HG02973 (cell line): ENCODE measurements around the gene SPRED1.
A peak's percentile ranks its signal among the peaks of the same experiment; 100 is the strongest.
"Not testable (repeated sequence)": the region's sequence is repeated elsewhere in the genome, so short reads cannot be mapped to it uniquely, and the experiment has no call there.

ENCODE experiments used
- ATAC-seq: cut with Tn5 transposase; IDR thresholded peaks from one replicate; pipeline ENCODE4 v1.9.1; 2021; ENCODE audit warnings: moderate library complexity; ENCODE audit not compliant: unreplicated experiment

SPRED1 gene

DNA sequence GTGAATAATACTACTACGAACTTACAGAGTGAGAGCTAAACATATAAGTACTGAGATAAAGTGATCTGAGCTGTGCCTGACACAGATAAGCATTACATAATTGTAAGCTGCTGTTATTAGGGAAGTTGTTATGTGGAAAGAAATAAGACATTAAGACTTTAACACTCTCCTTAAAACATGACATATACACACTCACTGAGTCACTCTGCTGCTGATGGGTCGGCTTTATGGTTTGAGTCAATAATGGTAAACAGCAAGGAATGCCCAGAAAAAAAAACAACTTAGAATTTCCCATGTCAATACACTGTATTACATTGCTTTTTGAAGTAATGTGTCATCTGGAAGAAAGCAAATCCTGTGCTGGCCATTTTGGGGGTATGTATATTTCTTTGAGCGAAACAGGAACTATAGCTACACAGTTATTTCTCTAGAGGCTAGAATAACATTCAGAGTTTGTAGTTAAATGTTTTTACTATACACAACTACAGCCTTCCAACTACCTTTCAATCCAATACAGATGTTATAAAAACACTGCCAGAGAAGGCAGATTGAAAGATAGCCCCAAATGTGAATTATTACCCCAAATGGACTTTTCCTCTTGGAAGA is 22.8 kb upstream of the SPRED1 start:
- no peak for ATAC-seq

DNA sequence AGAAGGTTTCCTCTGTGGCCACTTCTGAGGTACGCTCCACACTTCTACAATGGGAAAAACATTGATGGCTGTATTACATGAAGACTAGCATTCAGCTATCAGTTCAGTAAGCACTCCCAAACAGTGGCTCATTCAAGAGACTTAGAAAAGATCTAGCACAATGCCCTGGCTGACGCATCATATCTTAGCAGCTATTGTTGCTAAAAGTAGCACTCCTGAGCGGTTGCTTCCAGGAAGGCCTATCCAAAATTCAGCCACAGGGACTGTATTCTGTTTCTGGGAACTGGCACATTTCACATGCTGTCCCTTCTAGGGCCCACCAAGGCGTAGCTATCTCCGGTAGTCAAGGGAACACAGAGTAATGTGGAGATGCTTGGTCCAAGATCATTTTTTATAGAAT is 21.2 kb upstream of the SPRED1 start:
- no peak for ATAC-seq

DNA sequence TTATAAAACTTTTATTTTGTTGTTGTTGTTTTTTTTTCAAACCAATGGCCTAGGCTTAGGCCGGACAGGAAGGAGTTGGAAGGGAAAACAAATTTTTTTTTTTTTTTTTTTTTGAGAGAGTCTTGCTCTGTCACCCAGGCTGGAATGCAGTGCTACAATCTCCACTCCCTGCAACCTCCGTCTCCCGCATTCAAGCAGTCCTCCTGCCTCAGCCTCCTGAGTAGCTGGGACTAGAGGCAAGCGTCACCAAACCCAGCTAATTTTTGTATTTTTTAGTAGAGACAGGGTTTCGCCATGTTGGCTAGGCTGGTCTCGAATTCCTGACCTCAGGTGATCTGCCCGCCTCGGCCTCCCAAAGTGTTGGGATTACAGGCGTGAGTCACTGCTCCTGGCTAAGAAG is 15.6 kb upstream of the SPRED1 start:
- ATAC-seq: not testable (repeated sequence)

DNA sequence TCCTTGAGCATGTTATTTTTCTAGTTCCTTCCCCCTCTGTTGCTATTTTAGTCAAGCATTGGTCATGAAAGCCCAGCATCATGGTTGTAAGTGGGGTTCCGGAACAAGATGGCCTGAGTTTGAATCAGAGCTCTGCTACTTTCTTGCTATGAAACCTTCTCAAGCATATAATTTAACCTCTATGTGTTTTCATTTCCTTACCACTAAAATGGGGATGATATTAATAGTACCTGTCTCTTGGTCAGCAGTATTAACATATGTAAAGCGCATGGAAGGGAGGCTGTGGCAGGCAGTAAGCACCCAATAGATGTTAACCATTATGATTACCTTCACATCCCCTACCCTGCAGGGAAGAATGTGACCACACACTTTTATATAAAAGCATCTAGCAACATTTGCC is 14.3 kb upstream of the SPRED1 start:
- no peak for ATAC-seq

DNA sequence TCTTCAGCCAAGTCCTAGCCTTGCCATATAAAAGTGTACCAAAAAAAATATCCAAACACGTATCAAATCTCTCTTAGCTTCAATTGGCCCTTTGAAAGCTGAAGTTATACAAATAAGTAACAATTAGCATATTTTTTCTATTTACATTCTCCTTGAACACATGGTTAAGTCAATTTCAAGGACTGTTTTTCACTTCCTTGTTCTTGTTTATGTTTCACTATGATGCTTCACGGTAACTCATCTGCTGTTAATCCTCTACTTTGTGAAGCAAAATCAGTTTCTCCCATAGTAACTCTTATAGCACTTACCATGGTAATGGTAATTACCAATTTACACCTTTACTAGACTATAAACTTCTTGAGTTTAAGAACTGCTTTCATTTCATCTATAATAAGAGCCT is 10.6 kb upstream of the SPRED1 start:
- peak; percentile 83 for ATAC-seq

DNA sequence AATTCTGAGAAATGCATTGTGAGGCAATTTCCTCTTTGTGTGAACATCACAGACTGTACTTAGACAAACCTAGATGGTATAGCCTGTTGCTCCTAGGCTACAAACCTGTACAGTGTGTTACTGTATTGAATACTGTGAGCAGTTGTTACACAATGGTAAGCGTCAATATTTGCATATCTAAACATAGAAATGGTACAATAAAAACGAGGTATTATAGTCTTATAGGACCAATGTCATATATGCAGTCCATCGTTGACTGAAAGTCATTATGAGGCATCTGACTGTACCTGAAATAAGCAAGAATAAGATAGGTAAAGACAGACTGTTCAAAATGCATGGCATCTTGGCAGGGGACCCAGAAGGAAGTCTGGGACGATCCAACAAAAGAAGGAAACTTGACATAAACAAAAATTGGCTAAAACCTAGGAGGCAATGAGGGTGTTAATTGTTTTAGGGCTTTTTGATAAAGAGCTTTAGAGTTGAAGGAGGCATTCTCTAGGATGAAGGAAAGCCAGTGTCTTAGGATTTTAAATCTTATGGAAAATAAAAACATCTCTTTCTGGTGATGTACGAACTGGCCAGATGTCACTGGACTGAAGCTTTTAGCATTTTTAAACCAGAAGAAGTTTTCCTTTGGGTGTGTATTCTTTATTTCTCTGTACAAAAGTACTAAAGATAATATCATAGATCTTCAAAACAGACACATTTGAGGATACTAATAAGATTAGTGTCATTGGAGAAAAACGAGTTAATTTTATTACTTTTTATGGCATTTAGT is 9.2 kb upstream of the SPRED1 start:
- no peak for ATAC-seq

DNA sequence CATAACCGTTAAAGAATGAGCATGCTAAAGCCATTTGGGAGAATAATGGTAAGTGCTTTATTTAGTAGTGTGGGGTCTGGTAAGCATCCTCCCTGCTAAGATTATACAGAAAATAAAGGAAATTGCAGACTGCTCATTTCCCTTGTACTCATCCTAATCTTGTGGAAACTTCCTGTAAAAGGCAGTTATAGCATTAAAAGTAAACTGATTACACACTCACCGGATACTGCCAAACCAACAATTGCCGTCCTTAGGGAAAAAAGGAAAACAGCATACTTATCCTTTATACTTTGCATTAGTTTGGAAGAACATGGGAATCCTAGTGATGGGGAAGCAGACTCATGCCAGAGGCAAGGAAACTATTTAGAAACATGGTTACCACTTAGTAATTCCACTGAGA is 5.3 kb upstream of the SPRED1 start:
- ATAC-seq: no peak

DNA sequence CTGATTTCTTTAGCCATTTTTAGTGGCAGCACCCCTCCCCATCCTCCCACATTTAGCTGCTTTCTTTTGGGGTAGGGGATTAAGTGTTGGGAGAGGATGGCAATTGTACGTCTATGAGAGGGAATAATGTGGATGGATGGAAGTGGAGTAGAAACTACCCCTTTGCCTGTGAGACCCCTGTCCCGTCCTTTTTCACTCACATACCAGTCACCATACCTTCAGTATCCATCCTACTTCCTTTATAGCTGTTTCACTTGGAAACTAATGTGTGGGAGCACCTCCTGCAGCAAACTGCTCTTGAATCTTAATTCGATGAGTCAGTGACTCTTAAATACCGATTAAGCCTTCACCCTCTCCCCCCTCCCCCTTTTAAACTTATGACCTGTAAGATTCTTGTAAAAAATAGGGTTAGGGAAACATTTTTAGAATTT is 730 bp downstream of the SPRED1 start:
- no peak for ATAC-seq

DNA sequence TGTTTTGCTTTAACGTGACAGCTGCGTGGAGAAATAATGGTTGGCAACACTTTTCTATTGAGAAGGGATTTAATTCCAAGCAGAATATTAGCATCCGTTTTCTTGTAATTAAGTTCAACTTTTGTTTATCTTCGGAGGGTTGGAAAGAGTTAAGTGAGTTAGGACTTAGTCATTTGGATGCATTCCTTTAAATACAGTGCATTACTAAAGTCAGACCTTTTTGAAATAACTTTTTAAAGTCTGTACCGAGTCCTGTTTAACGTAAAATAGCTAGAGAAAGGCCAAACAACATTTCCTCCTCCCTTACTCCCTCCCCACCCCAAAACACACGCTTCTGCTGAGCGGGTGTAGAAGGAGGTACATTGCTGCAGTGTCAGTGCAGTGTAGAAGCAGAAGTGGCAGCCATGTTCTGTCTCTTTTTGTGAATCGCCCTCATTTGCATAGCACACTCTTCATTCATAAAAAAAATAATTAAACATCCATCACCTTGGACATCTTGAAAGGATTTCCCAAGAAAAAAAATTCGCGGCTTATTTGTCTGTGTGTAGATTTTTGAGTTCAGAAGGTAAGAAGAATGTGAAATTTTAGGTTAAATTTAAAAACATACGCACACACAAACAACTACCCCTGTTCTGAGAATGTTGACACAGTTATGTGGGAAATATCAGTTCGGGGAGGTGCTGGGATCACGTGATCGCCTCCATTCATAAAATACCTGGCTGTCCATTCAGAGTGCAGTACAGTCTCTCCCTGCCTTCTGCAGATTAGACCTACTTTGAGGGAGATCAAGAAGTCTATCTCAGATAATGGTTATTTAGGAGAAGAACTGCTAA is 1.6 kb downstream of the SPRED1 start:
- ATAC-seq: peak; percentile 56

DNA sequence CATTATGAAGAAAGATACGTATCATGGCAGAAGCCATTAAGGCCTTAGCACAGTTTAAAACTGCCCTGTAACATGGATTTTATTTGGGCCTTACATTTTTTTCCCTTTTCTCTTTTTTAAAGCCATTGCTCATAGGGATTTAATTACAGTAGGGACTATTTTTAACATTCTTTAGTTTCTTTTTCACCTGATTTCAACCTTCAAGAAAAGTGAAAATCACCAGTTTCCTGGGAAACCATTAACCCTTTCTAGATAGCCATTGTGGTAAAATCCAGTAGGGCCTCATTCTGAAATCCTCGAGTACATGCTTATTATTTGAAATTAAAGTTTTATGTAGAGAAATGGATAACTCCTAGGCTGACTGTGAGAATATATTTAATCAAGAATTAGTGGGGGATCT is 3.1 kb downstream of the SPRED1 start:
- no peak for ATAC-seq

DNA sequence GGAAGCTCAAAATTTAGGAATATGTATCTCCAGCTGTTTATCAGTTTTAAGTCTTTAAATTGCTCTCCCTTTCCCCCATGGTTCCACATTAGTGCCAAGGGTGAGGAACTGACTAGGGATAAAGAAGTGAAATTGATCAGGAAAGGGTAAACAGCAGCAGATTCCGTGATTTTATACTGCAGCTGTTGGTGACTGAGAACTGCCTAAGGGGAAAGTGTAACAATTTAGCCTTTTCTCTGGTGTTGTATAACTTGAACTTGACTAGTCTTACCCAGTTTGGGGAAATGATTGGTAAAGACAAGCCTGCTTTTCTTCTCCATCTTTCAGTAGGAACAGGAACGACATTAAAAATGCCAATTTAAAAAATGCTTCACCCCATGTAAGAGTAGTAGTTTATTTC is 5.0 kb downstream of the SPRED1 start:
- no peak for ATAC-seq

DNA sequence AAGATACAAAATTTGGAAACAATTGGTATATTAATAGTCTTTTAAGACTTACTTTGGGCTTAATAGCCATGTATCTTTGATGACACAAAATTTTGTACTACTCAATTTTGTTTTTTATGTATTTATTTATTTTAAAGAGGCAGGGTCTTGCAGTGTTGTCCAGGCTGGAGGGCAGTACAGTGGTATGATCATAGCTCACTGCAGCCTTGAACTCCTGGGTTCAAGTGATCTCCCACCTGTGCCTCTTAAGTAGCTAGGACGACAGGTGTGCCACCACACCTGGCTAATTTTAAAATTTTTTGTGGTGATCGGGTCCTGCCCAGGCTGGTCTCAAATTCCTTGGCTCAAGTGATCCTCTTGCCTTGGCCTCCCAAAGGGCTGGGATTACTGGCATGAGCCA is 6.5 kb downstream of the SPRED1 start:
- ATAC-seq: no peak

DNA sequence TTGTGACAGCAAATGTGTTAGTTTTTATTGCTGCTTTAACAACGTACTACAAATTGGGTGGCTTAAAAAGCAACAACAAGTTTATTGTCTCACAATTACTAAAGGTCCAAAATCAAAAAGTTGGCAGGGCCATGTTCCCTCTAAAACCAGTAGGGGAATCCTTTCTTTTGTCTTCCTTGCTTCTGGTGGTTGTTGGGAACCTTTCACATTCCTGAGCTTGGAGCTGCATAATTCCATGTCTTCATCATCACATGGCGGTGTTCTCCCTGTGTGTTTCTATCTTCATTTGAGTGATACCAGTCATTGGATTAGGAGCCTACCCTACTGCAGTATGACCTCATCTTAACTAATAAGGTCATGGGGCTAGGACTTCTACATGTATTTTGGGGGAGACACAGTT is 7.4 kb downstream of the SPRED1 start:
- ATAC-seq: no peak

DNA sequence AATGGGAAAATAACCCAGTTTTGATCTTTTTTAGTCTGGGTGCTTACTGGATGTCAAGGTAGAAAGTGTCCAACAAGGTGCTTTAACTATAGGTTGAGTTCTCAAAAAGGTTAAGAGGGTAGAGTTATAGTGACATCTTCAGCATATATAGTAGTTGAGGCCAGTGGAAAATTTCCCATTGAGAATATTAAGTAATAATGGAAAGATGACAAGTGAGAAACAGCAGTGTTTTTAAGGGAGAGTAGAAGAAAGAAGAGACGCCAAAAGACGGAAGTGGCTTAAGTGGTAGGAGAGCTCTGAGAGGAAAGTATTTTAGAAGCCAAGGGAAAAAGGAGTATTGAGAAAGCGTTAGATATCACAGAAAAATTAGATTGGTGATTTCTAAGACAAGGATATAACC is 10.6 kb downstream of the SPRED1 start:
- no peak for ATAC-seq

DNA sequence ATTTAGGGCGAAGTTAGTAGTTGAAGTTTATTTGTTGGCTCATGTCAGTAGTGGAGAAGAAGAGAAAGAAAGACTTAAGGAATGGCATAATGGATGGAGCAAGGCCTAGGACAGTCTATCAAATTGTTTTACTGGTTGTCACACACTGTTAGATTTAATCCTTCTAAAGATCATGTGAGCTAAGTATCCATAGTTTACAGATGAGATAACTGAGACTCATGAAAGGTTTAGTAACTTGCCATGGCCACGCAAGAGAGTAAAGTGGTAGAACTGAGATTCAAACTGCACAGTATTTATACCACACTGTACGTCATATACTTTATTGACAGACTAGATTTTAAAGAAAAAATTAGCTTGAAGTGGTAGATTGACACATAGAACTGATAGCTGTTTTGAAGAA is 11.4 kb downstream of the SPRED1 start:
- ATAC-seq: no peak

DNA sequence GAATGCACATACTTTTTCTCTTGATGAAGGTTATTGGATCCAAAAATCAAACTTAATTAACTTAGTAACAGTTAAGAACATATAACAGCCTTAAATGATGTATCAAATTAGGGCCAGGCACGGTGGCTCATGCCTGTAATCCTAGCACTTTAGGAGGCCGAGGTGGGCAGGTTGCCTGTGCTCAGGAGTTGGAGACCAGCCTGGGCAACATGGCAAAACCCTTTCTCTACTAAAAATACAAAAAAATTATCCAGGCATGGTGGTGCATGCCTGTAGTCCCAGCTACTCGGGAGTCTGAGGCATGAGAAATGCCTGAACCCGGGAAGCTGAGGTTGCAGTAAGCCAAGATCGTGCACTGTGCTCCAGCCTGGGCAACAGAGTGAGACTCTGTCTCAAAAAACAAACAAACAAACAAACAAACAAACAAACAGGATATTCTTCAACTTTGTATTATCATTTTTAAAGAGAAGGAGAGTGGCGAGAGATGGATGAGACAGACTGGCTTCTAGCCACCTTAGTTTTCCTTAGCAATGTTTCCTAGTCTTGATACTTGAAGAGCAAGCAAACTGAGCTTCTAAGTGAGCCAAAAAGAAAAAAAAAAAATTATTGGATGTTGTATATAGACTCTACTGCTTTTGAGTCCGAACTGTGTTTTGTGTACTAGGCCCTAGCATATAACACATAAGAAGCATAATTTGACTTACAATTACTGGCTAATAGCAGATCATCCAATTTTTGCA is 13.8 kb downstream of the SPRED1 start:
- no peak for ATAC-seq

DNA sequence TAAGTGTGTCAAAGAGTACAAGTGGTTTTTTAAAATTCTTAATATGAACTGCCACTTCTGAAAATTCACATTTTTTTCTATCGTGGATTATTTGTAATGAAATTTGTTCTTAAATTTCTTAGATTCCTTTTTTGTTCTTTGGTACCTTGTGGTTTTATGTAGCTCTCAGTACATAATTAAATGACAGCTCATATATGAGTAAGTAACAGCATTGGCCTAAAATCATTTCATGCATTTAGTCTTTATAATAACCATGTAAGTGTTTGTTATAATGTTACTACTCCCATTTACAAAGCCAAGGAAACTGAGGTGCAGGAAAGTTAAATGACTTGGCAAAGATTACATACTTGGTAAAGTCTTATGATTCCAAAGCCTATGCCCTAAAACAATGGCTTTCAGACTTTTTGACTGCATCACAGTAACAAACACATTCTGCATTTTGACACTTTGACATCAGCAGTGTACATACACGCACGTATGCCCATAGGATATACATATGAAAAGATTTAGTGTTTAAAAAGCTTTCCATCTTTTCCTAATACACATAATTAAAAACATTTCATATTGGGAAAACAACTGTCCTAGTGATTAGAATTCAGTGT is 14.9 kb downstream of the SPRED1 start:
- ATAC-seq: no peak

DNA sequence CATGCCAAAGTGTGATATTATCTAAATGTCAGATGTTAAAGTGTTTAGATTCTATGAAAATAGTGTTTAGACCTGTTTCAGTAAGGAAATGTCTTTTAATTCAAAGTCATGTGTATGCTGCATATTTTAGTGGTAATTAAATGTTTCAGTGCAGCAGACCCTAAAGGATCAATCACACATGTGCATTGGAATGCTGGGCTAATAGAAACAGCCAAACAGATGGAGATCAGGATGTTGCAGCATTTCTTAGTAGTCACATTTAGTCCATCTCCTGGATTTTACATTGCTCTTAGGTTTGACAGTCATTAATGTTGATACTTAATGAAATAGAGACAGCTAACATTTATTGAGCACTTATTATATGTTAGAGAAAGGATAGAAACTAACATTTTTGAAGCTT is 18.5 kb downstream of the SPRED1 start:
- ATAC-seq: no peak

DNA sequence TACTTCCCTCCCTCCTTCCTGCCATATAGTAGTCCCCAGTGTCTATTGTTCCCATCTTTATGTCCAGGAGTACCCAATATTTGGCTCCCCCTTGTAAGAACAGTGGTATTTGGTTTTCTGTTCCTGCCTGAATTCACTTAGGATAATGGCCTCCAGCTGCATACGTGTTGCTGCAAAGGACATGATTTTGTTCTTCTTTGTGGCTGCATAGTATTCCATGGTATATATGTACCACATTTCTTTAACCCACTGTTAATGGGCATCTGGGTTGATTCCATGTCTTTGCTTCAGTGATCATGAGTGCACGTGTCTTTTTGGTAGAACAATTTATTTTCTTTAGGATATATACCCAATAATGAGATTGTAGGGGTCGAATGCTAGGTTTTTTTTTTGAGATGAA is 19.3 kb downstream of the SPRED1 start:
- ATAC-seq: no peak

DNA sequence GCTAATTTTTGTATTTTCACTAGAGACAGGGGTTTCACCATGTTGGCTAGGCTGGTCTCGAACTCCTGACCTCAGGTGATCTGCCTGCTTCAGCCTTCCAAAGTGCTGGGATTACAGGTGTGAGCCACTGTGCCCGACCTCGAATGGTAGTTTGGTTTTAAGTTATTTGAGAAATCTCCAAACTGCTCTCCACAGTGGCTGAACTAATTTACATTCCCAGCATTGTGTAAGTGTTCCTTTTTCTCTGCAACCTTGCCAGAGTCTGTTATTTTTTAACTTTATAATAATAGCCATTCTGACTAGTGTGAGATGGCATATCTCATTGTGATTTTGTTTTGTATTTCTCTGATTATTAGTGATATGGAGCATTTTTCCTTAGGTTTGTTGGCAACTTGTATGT is 19.8 kb downstream of the SPRED1 start:
- ATAC-seq: not testable (repeated sequence)

DNA sequence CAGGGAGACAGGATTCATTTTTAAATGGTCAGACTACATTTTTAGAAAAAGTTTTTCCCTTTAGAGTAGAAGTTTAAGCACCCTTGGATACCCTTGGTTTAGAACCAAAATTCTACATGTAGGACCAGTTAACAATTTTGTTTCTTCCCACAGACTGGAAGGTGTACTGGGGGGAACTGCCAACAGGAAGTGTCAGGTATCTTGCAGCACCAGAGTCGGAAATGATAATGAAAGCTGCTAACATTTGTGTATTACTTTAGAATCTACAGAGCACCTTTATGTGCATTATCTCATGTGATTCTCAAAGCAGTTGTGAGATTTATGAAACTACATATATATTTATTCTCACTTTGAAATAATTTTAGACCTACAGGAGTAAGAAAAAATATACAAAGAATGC is 21.5 kb downstream of the SPRED1 start:
- ATAC-seq: no peak
